Suprapubic skin (tissue), 4 donors: Measurements from ENCODE around the gene RGS11. TPM values are rescaled to one million over a fixed set of nuclear protein-coding genes. Genes with fewer than 3 reads are reported as not detected.
A peak's percentile ranks its signal among the peaks of the same experiment; 100 is the strongest.

Source experiments
- DNase-seq, 2 donors: peaks; one replicate each; pipeline ENCODE4 v3.0.0-alpha.2; 2019; ENCODE audit warnings: low spot score in 2 of 2
- H3K27ac ChIP-seq: fragments of 200-600 bp; sonication (generic); one replicate; pipeline ENCODE4 v1.5.1; 2019
- H3K27me3 ChIP-seq: fragments of 200-600 bp; sonication (generic); one replicate; pipeline ENCODE4 v1.5.1; 2019
- H3K36me3 ChIP-seq: fragments of 200-600 bp; sonication (generic); one replicate; pipeline ENCODE4 v1.5.1; 2019
- H3K4me1 ChIP-seq: fragments of 200-600 bp; sonication (generic); one replicate; pipeline ENCODE4 v1.5.1; 2019
- H3K4me3 ChIP-seq: fragments of 200-600 bp; sonication (generic); one replicate; pipeline ENCODE4 v1.5.1; 2019; ENCODE audit warnings: mild to moderate bottlenecking
- H3K9me3 ChIP-seq: fragments of 200-600 bp; sonication (generic); one replicate; pipeline ENCODE4 v1.5.1; 2019
- EP300 ChIP-seq: sonication (generic); formaldehyde crosslinking; IDR thresholded peaks from one replicate; pipeline ENCODE4 v1.6.1; 2017; ENCODE audit warnings: antibody characterized with exemption
- POLR2A ChIP-seq, 2 donors: fragments of 450-650 bp; IDR thresholded peaks; one replicate each; pipeline ENCODE4 v1.6.1; 2017; ENCODE audit warnings: antibody characterized with exemption in 2 of 2, mild to moderate bottlenecking in 2 of 2, moderate library complexity in 2 of 2
- POLR2AphosphoS5 ChIP-seq, 3 donors: sonication (generic); formaldehyde crosslinking; IDR thresholded peaks; one replicate each; pipeline ENCODE4 v1.6.1; 2017; ENCODE audit warnings: antibody characterized with exemption in 3 of 3
- WGBS: methylation state at CpG from one replicate; pipeline ENCODE4 v1.1.5; 2018; 5-methylcytosine and 5-hydroxymethylcytosine counted together
- total RNA-seq, 4 donors: library from RNA; depleted of rRNA; stranded (reverse); fragments of >200 nt; gene quantifications; one replicate each; pipeline ENCODE4 v1.1.0, GENCODE V29; 2016
- TF ChIP-seq, protein P1 (sequence below), 2 donors: fragments of 200-600 bp in 1 of 2; fragments of 450-650 bp in 1 of 2; sonication (generic) in 1 of 2; IDR thresholded peaks; one replicate each; pipeline ENCODE4 v1.5.1; 2016 to 2019; ENCODE audit warnings: antibody characterized with exemption in 2 of 2, mild to moderate bottlenecking in 1 of 2, moderate library complexity in 1 of 2

RGS11 gene
- total RNA-seq, 4 donors from 2014 or later = 0.30 to 1.5 (median 0.59) TPM

DNA sequence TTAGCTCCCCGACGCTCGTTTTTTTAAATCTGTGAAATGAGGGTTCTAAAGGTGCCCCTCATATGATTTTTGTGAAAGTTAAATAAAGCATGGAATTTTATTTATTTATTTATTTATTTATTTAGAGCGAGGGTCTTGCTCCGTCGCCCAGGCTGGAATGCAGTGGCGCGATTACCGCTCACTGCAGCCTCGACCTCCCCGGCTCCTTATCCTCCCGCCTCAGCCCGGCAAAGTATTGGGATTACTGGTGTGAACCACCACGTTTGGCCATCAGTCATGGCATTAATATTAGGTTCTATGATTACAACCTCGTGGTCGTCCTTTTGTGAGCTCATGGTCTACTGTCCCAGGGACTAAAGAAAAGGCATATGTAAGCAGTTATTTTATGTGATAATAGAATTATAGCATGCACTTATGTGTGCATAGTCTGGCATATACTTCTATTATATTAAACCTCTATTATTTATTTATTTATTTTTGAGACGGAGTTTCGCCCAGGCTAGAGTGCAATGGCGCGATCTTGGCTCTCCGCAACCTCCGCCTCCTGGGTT, 45.9 kb downstream of the RGS11 start:
- TF ChIP-seq, protein P1, sequence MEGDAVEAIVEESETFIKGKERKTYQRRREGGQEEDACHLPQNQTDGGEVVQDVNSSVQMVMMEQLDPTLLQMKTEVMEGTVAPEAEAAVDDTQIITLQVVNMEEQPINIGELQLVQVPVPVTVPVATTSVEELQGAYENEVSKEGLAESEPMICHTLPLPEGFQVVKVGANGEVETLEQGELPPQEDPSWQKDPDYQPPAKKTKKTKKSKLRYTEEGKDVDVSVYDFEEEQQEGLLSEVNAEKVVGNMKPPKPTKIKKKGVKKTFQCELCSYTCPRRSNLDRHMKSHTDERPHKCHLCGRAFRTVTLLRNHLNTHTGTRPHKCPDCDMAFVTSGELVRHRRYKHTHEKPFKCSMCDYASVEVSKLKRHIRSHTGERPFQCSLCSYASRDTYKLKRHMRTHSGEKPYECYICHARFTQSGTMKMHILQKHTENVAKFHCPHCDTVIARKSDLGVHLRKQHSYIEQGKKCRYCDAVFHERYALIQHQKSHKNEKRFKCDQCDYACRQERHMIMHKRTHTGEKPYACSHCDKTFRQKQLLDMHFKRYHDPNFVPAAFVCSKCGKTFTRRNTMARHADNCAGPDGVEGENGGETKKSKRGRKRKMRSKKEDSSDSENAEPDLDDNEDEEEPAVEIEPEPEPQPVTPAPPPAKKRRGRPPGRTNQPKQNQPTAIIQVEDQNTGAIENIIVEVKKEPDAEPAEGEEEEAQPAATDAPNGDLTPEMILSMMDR (IDR thresholded peaks at IDR 0.05) = no peak
- no peak for TF ChIP-seq EP300
- no peak for TF ChIP-seq POLR2AphosphoS5 (IDR thresholded peaks at IDR 0.05)
- no peak for TF ChIP-seq POLR2A (IDR thresholded peaks at IDR 0.05)
- no peak for DNase-seq
- H3K4me3 ChIP-seq = peak overlapping the region; percentile 74
- H3K27me3 ChIP-seq = no peaks in the 10 kb centered on the region
- peaks cover 27% of the 10 kb centered on the region for H3K4me1 ChIP-seq
- no peaks in the 10 kb centered on the region for H3K9me3 ChIP-seq
- peaks cover 23% of the 10 kb centered on the region for H3K36me3 ChIP-seq
- no peak overlapping the region for H3K27ac ChIP-seq
- whole genome bisulfite sequencing = 81% methylated on average over 22 of the region's 22 CpGs

- Histone ChIP-seq H3K9me3 (no peaks in the 10 kb centered on the region), H3K27me3 (no peaks in the 10 kb centered on the region), H3K4me1 (peaks cover 27% of the 10 kb centered on the region), H3K36me3 (peaks cover 30% of the 10 kb centered on the region), H3K4me3 (peak within 1 kb of the TSS; percentile 74), H3K27ac (peak within 1 kb of the TSS; percentile 94)
- peak; percentile 90 to 96 (median 94) for TF ChIP-seq POLR2AphosphoS5 (IDR thresholded peaks at IDR 0.05)
- peak; percentile 71 to 96 for TF ChIP-seq POLR2A (IDR thresholded peaks at IDR 0.05)
- TF ChIP-seq EP300 = no peak
- DNase-seq = peak; percentile 90 to 93
- 7% methylated on average over 19 of the region's 88 CpGs for WGBS
These were observed 46.7 kb downstream of the RGS11 start, which contains the start of gene LUC7L for GRCh38 chr16:228852-229730. Gene LUC7L, minus strand, starts transcription at chr16:229449. Its CDS starts 110 bp downstream, at chr16:229339.

- Histone ChIP-seq H3K36me3 (peaks cover 38% of the 10 kb centered on the region), H3K27me3 (no peaks in the 10 kb centered on the region), H3K4me3 (peak overlapping the region; percentile 74), H3K27ac (peak overlapping the region; percentile 94), H3K9me3 (no peaks in the 10 kb centered on the region), H3K4me1 (peaks cover 27% of the 10 kb centered on the region)
- TF ChIP-seq POLR2A (IDR thresholded peaks at IDR 0.05) (no peak), POLR2AphosphoS5 (IDR thresholded peaks at IDR 0.05) (no peak), EP300 (no peak)
- TF ChIP-seq, protein P1 (IDR thresholded peaks at IDR 0.05) = no peak
- 22% methylated on average over 7 of the region's 9 CpGs for WGBS
- DNase-seq = no peak
These were observed 47.4 kb downstream of the RGS11 start for GRCh38 chr16:228151-228851.

DNA sequence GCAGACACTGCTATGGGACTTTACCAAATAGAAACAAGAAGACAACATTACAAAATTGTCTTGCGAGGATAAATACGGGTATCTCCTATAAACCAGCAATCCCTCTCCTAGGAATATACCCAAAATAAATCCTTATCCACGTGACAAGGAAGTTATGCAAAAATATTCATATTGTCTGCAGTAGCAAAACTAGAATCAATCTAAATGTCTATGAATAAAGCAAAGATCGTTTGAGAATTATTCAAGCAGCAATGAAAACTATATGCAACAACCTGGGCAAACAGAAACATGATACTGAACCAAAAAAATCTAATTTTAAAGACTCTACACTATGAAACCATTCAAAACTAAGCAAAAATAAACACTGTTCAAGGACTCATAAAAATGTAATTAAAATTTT, 55.7 kb downstream of the RGS11 start:
- H3K4me3 ChIP-seq = no peak overlapping the region
- no peaks in the 10 kb centered on the region for H3K9me3 ChIP-seq
- 73% methylated on average over 4 of the region's 4 CpGs for WGBS
- no peak overlapping the region for H3K27ac ChIP-seq
- H3K4me1 ChIP-seq = no peaks in the 10 kb centered on the region
- TF ChIP-seq POLR2A (IDR thresholded peaks at IDR 0.05) (no peak), EP300 (no peak), POLR2AphosphoS5 (IDR thresholded peaks at IDR 0.05) (no peak)
- TF ChIP-seq, protein P1 (IDR thresholded peaks at IDR 0.05) = no peak
- no peak for DNase-seq
- H3K36me3 ChIP-seq = peaks cover 93% of the 10 kb centered on the region
- H3K27me3 ChIP-seq = no peaks in the 10 kb centered on the region

Other genes starting within 250 kb of the RGS11 start
- 1 to 10 TPM; 2.0 to 2.8 (median 2.7) TPM for gene POLR3K, start 222.3 kb downstream of the RGS11 start, total RNA-seq
- 10 to 100 TPM in 2 of 4 donors, 1 to 10 TPM in 2; 9.5 to 21.7 (median 13.9) TPM for gene SNRNP25, start 222.1 kb downstream of the RGS11 start, total RNA-seq
- 100 to 1,000 TPM in 1 of 4 donors, 10 to 100 TPM in 3; 32.1 to 107 (median 41.2) TPM for gene RHBDF1, start 203.3 kb downstream of the RGS11 start, total RNA-seq
- gene MPG, start 197.7 kb downstream of the RGS11 start, total RNA-seq = 10 to 100 TPM; 46.8 to 94.4 (median 70.9) TPM
- gene NPRL3, start 137.3 kb downstream of the RGS11 start, total RNA-seq = 10 to 100 TPM; 21.1 to 48.3 (median 35.6) TPM
- not detected for gene HBZ, start 123.3 kb downstream of the RGS11 start, total RNA-seq
- not detected for gene HBM, start 110.0 kb downstream of the RGS11 start, total RNA-seq
- 100 to 1,000 TPM in 2 of 4 donors, 10 to 100 TPM in 2; 13.0 to 282 (median 96.5) TPM for gene HBA2, start 103.1 kb downstream of the RGS11 start, total RNA-seq
- gene HBA1, start 99.3 kb downstream of the RGS11 start, total RNA-seq = 100 to 1,000 TPM in 2 of 4 donors, 10 to 100 TPM in 2; 10.5 to 265 (median 77.7) TPM
- gene HBQ1, start 95.5 kb downstream of the RGS11 start, total RNA-seq = not detected
- 100 to 1,000 TPM in 1 of 4 donors, 10 to 100 TPM in 3; 47.6 to 206 (median 59.5) TPM for gene LUC7L, start 46.5 kb downstream of the RGS11 start, total RNA-seq
- gene FAM234A, start 41.1 kb downstream of the RGS11 start, total RNA-seq = 100 to 1,000 TPM; 108 to 124 (median 121) TPM
- gene ARHGDIG, start 4.6 kb upstream of the RGS11 start, total RNA-seq = not detected
- not detected for gene PDIA2, start 7.2 kb upstream of the RGS11 start, total RNA-seq
- gene AXIN1, start 76.8 kb upstream of the RGS11 start, total RNA-seq = 10 to 100 TPM; 34.3 to 38.4 (median 37.2) TPM
- gene MRPL28, start 94.6 kb upstream of the RGS11 start, total RNA-seq = 10 to 100 TPM; 40.9 to 66.7 (median 52.7) TPM
- 10 to 100 TPM; 12.6 to 19.3 (median 15.5) TPM for gene PGAP6, start 106.0 kb upstream of the RGS11 start, total RNA-seq
- 10 to 100 TPM; 25.3 to 29.9 (median 27.7) TPM for gene NME4, start 121.3 kb upstream of the RGS11 start, total RNA-seq
- 10 to 100 TPM in 3 of 4 donors, 1 to 10 TPM in 1; 9.1 to 23.4 (median 12.3) TPM for gene DECR2, start 125.9 kb upstream of the RGS11 start, total RNA-seq
- 10 to 100 TPM; 20.7 to 62.5 (median 29.1) TPM for gene RAB11FIP3, start 149.7 kb upstream of the RGS11 start, total RNA-seq